HG02840 (cell line): Measurements from ENCODE around the gene PREX1.
A peak's percentile ranks its signal among the peaks of the same experiment; 100 is the strongest.

Source experiments
- ATAC-seq: cut with Tn5 transposase; IDR thresholded peaks from one replicate; pipeline ENCODE4 v1.9.1; 2021; ENCODE audit warnings: mild to moderate bottlenecking, moderate library complexity, moderate number of reproducible peaks; ENCODE audit not compliant: unreplicated experiment, low FRiP score

Gene PREX1

DNA sequence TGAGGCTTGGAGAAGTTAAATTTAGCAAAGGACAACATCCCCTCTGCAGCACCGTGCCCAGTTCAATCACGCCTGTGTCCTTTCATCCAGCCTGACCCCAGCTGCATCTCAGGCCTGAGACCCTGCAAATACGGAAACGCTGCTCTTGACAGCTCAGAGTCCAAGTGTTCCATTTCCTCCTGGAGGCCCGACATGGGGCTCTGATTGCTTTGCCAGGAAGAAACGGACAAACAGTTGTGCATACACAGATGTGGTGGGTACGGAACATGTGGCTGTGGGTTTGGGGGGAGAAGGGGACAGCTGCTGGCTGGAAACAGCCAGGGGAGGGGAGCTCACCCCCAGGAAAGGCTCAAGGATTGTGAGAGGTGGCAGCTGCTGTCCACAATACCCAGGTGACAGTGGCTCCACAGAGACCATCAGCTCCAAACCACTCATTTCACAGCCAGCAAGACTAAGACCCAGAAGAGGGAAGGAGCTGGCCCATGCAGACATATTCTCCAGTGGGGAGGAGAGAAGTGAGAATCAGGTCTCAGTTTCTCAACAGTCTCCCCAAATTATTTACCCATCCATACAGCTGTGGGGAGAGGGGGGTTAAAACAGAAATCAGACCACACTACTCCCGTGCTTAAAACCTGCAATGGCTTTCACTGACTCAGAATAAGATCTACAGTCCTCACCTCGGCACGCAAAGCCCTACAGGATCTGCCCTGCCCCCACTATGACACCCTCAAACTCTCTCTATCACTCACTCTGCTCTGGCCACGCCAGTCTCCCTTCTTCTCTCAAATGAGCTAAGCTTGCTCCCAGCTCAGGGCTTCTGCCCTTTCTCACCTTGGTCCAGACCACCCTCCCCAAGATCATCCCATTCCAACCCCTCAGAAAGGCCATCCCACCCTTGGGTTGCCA is 89.1 kb downstream of the PREX1 start:
- ATAC-seq = peak; percentile 60

DNA sequence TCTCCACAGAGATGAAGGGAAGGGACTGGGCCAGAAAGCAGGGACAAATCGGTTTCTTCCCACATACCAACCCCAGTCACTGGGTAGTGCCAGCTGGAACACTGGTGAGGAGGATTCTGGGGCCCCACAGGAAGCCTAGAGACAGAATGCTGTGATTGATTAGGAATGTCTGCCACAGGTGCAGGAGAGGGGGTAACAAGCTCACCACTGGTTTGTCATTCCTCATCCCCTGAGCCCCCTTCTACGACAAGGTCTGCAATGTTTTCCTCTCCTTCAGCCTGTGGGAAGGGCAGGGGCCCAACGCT is 89.8 kb downstream of the PREX1 start:
- ATAC-seq = no peak

DNA sequence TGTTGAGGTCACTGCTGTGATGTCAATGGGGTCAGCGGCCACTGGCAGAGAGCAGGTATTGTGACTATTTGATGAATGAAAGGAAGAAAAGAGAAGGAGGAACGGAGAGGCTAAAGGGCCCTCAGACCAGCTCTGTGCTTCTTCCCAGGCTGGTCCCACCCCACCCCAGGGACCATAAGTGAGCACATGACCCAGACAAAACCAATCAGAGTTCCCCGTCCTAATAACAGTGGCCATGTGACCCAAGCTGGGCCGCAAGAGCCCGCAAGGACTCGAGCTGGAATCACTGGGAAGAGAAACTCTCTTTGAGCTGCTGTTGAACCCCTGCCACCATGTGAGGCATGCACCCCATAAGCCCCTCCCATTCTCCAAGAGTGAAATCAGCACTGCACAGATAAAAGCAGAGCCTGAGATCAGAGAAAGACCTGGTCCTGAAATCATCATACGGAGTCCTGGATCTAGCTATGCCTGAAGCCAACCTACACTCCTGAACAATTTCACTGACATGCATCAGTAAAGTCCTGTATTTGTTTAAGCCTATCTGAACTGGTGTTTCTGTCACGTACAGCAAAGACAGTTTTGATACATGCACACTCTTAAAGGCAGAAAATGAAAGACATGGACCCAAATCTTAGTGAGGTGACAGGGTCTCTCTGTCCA is 90.2 kb downstream of the PREX1 start:
- no peak for ATAC-seq

DNA sequence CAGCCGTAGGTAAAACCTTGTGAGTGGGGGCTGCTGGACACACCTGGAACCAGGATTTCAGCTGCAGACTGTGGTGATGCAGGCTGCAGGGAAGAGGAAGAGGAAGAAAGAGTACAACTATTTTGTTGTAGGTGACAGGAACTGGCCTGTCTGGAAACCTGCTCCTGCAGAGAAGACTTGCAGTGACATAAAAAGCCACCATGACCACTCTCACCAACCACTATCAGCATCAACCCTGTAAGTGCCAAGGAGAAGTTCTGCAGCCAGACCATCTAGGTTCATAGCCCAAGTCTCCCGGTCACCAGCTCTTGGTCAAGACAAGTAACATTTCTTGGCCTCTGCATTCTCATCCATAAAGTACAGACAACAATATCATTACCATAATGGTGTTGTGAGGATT is 91.2 kb downstream of the PREX1 start:
- no peak for ATAC-seq

DNA sequence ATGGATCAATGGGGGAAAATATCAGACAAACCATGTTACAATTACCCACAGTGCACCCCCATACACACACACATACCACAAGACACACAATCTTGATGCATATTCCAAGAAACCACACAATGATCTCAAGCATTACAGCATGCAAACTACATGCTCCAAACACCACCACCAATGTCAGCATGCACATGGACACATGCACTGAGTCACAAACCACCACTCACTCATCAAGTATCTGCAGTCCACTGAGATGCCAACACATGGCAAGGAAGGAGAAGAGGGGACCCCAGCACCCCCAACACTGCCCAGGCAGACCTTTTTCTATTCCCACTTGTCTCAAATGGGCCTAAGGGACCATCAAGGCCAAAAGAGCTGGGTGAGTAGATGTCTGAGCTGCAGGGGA is 91.6 kb downstream of the PREX1 start:
- ATAC-seq = no peak

DNA sequence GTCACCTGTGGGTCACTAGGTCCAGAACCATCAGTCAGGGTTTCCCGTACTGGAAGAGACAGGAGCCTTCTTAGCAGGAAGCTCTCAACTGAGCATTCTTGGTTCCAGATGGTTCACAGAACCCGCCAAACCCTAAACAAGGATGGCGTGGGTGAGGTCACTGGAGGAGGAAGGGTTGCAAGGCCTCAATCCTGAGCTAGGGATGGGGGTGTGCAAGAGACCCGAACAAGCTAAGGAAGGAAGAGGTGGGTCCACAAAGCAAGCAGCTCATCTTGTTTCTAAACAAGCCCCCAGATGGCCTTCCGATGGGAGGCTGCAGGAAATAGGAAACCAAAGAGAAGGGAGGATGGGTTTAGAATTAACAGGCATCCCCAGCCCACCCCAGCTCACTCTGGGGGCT is 92.7 kb downstream of the PREX1 start:
- ATAC-seq = no peak

DNA sequence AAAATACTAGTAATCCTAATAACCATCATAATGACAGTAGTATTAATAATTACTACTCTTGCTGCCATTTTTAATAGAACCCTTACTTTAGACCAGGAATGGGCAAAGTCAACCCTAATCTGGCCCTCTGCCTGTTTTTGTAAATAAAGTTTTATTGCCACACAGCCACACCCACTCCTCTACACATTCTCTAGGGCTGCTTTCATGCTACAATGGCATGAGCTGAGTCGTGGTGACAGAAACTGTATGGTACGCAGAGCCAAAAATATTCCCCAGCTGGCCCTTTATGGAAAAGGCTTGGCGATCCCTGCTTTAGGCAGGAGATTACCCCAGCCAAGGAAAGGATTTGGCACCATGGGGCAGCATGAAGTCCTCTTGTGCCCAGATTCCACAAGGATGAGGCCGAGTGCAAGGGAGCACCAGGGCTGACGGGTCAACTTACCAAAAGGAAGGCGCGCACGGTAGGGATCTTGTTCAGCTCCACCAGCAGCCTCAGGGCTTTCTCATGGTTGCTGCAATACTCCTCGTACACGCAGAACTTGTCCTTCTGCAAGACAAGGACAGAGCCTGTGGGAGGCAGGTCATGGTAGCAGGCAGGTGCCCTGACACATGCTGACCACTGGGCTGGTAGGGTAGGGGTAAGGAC is 93.6 kb downstream of the PREX1 start:
- no peak for ATAC-seq

DNA sequence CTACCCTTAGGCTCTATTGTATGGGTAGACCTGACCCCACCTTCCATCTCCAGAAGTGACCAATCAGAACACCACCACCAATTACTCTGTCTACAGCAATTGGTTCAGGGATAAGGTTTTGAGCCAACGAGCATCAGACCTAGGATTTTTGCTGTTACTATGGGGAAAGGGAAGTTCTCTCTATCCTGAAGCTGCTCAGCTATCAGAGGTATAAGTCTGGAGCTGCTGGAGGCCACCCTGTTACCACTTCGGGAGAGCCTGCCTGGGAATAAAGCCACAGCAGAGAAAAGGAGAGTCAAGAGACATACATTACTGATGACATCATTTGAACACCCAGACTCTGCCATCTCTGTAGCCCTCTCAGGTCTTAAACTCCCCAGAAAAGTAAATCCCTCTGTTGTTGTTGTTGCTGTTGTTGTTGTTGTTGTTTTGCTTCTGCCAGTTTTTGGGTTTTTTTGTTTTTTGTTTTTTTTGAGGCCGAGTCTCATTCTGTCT is 94.5 kb downstream of the PREX1 start:
- no peak for ATAC-seq

DNA sequence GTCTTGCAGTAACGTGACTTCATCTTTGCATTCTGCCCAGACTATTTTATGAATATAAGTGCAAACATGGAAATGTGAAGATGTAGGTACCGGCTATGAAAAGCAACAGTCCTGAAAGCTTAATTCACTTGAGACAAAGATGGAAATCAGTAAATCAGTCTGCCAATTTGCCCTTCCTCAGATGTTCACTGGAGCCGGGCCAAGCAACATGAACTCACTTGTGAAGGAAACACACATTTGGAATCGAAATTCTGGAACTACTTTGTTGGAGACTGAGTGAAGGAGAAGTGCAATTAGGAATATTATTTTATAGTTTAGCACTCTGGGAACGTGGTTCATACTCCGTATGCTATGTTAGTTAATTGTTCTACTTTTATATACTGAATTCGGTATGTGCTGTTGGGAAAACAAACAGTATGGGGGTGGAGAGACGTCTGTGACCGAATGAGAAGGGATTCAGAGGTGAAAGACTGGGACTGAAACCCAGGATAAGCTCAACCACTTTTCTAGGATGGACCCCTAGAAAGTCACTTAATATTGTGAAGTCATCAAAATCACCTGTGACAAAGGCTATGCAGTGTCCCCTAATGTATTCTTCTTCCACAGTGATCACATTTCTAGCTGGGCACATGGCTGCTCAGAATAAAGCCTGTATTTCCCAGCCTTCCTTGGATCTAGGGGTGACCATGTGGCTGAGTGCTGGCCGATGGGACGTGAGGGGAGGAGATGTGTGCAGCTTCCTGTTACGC is 95.5 kb downstream of the PREX1 start:
- ATAC-seq = no peak

DNA sequence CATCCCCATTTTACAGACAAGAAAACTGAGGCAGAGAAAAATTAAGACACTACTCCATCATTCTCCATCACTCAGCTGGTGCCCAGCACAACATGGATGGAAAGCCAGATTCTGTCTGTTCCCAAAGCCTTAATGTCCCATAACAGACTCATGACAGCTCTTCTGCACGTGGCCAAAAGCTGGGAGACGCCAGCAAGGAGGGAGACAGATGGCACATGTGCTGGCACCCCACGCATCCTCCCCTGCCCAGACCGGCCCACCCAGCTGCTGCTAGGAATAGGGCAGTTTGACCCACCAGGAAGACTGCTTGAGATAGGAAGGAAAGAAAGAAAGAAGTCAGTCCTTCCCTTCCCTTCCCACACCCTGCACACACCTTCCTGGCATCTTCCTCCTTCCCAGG is 96.3 kb downstream of the PREX1 start:
- no peak for ATAC-seq

DNA sequence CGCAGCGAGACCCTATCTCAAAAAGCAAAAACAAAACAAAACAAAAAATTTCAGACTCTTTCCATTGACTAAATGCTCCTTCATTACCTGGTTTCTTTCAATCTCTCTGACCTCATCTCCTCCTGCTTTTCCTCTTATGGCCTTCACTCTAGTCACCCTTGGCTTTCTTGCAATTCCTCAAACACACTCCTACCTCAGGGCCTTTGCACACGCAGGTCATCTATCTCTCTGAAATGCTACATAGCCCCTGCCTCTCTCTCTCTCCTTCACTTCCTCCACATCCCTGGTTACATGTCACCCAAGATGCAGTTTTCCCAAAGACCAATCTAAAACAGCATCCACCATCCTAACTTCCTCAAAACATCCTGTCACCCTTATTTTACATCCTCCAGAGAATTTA is 96.8 kb downstream of the PREX1 start:
- no peak for ATAC-seq

DNA sequence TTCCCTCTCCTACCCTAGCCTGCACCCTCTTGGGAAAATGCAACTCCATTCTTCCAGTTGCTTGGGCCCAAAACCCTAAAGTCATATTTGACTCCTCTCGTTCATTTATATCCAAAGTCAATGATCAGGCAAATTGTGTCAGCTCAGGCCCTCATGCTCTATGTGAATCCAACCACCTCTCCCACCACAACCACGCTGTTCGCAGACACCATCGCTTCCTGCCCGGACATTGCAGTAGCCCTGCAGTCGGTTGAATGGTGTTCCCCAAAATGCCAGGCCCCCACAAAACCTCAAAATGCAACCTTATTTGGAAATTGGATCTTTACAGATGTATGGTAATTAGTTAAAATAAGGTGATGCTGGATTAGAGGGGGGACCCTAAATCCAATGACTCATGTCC is 98.3 kb downstream of the PREX1 start:
- ATAC-seq = no peak

DNA sequence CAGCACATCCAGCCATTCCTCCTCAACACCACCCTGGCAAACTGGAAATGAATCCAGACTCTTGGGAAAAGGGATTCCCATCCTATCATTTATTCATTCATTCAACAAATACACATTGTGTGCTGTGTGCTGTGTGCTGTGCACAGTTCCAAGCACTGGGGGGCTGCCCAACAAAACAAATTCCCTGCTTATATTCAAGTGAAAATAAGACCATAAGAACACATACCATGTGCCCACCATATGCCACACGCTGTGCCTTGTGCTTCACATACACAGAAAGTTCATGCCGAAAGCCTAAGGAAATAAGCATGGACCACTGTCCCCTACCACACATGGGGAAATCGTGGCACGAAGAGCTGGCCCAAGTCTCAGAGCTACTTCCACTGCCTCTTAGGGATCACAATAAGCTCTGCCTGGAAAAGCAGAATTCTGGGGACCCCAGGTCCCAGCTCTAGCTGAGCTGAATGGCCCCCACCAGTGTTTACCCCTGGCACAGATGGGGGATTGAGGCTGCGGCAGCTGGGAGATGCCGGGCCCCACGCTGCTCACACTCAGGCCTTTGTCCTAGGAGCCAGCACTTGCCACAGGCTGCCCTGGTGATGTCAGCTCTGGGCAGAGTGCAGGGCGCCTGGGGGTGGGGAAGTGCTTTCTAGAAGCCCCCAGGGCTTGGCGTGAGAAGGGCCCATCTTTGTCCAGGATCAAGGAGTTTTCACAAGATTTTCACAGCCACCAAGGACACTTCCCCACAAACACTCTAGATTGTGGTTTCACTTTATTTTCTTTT is 99.6 kb downstream of the PREX1 start:
- ATAC-seq = no peak

DNA sequence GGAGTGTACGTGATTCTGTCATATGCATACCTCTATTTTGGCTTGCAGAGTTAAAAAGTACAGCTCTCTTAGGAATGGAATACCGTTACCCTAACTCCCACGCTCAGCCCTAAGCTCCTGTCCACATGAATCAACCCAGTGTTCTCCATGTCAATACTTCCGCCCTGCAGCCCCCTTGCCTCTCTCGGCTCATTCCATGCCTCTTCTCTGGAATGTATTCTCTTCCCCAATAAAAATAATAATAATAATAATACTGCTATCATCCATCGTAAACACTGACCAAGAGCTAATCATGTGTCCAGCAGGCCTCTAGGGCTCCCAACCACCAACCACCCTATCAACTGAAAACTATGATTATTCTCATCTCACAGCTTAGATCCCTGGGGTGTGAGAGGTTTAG is 100.6 kb downstream of the PREX1 start:
- no peak for ATAC-seq

DNA sequence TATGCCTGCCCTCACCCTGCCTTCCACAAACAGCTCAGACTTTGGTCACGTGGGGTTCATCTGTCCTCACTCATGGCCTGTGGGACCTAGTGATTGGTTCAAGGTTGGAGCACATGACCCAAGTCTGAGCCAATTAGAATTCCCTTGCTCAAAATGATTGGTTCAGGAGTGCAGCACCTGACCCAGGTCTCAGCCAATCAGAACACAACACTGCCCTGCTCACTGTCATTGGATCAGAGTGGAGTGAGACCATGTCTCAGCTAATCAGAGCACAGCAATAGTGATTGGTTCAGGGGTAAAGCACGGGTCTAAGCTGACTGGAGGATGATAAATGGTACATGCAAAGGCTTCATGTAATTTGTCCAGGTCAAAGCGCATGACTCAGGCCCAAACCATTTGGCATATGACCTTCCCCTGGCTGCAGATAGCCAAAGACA is 102.2 kb downstream of the PREX1 start:
- no peak for ATAC-seq

DNA sequence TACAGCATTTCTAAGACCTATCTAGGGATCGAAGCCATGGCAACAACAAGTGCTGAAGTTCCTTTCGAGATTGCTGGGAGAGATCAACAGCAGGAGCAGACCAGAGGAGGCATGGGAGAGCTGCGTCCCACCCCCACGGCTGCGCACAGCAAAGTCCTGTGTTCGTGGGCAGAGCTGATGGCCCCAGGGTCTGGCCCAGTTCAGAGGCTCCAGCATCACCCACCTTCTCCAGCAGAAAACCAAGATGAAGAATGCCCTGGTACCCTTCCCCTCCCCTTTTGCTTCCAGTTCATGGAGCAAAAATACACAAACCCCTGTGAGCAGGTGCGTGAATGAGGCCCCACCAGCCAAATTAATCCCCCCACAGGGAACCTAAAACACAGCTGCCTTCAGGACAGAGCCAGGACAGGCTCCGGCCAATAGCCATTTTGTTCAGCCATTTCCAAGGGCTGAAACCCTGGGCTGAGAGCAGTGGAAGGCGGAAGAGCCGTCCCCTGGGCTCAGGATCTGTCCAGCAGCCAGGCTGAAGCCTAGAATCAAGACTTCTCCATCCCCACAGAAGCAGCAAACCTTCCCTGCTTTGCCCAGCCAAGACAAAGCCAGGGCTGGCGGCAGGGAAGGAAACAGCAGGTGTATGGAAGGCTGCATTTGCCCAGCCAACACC is 102.8 kb downstream of the PREX1 start:
- no peak for ATAC-seq

DNA sequence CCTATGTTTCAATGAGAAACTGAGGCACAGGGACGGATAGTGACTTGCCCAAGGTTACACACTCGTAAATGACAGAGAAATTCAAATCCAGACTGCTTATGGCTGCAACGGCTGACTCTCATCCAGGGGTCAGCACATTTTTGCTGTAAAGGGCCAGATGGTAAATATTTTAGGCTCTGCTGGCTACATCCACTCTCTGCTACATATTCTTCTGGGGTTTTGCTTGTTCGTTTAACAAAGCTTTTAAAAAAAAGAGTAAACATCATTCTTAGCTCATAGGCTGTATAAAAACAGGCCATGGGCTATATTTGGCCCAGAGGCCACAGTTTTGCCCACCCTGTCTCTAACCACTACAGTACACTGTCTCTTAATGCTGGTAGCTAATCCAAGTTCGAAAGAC is 103.4 kb downstream of the PREX1 start:
- no peak for ATAC-seq

DNA sequence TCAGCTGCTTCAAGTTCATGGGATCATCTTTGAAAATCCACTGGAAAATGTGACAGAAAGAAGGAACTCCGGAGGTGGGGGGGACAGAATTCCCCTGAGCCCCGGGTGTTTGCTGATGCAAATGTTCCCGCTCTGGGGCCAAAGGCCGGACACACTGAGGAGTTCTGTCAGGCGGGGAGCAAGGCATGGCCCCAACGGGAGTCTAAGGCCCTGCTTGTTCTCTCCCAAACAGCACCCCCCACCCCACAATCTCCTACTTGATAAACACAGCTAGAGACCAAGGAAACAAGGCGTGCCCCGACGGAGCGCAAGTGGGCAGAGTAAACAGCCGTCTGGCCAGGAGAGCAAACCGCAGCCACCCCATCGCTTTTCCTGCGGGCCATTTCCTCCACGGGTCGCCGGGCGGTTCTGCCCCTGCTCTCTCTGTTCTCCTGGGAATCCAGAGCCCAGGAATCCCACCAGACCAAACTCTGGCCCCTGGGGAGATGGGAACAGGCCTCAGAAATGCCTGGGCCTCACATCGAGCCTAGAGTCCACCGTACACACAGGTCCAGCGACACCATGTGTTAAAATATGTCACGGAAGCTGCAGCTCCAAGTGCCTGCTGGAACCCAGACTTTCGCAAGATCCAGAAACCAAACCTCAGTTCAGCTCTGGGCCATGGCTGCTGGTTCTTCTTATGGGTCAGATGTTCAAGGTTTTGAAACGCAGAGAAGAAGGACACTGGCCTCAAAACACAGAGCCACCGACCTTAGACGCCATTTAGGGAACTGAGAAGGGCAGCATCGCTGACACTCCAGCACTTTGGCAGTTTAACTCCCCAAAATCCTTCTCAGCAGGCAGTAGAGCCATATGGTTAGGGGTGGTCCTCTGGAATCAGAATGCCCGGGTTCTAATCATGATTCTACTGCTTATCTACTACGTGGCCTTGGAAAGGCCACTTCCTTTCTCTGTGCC is 104.2 kb downstream of the PREX1 start:
- no peak for ATAC-seq
